Neural cell (in vitro differentiated cells): ENCODE data around the gene OCIAD1. TPM values are rescaled to one million over a fixed set of nuclear protein-coding genes. Genes with fewer than 3 reads are reported as not detected.

Experiments used
- H2AFZ ChIP-seq: fragments of 200-600, 300-800 bp; sonication (generic), shearing (Covaris generic); 2 replicates; pipeline ENCODE4 v1.6.0; 2014; ENCODE audit warnings: low read depth, mild to moderate bottlenecking, antibody characterized with exemption, low read length, moderate library complexity
- H3F3A ChIP-seq: fragments of 200-600 bp; shearing (Covaris generic); 2 replicates; pipeline ENCODE4 v1.6.1; 2016; ENCODE audit warnings: mild to moderate bottlenecking, moderate library complexity, mixed read lengths, antibody characterized with exemption, low read length; ENCODE audit not compliant: insufficient read depth, poor library complexity, severe bottlenecking
- H3K27ac ChIP-seq: fragments of 200-600, 300-800 bp; sonication (generic), shearing (Covaris generic); 2 replicates; pipeline ENCODE4 v1.5.1; 2014; ENCODE audit warnings: mild to moderate bottlenecking, low read length, moderate library complexity
- H3K27me3 ChIP-seq: fragments of 300-800, 200-600 bp; sonication (generic), shearing (Covaris generic); 2 replicates; pipeline ENCODE4 v1.6.0; 2014; ENCODE audit warnings: mild to moderate bottlenecking, low read depth, low read length, moderate library complexity; ENCODE audit not compliant: insufficient read depth
- H3K36me3 ChIP-seq: fragments of 300-800, 200-600 bp; sonication (generic), shearing (Covaris generic); 2 replicates; pipeline ENCODE4 v1.5.1; 2014; ENCODE audit warnings: mild to moderate bottlenecking, antibody characterized with exemption, low read length, moderate library complexity; ENCODE audit not compliant: insufficient read depth
- H3K4me2 ChIP-seq: fragments of 300-800, 200-600 bp; sonication (generic), shearing (Covaris generic); 2 replicates; pipeline ENCODE4 v1.6.0; 2014; ENCODE audit warnings: mild to moderate bottlenecking, low read length
- H3K4me3 ChIP-seq: fragments of 300-800, 200-600 bp; sonication (generic), shearing (Covaris generic); 2 replicates; pipeline ENCODE4 v1.5.1; 2014; ENCODE audit warnings: mild to moderate bottlenecking, low read length, moderate library complexity
- H3K79me2 ChIP-seq: fragments of 200-600 bp; shearing (Covaris generic); replicated peaks from 2 replicates; pipeline ENCODE4 v1.6.0; 2014; ENCODE audit warnings: mild to moderate bottlenecking, low read length, moderate library complexity; ENCODE audit not compliant: insufficient read depth
- H3K9ac ChIP-seq: fragments of 300-800, 200-600 bp; sonication (generic), shearing (Covaris generic); 2 replicates; pipeline ENCODE4 v1.6.1; 2016; ENCODE audit warnings: mild to moderate bottlenecking, low read length, mixed read lengths
- H3K9me2 ChIP-seq: fragments of 200-600 bp; shearing (Covaris generic); 2 replicates; pipeline ENCODE4 v1.6.1; 2016; ENCODE audit warnings: mild to moderate bottlenecking, low read length, mixed read lengths; ENCODE audit not compliant: insufficient read depth
- H3K9me3 ChIP-seq: fragments of 200-600, 300-800 bp; sonication (generic), shearing (Covaris generic); 2 replicates; pipeline ENCODE4 v1.6.1; 2016; ENCODE audit warnings: mild to moderate bottlenecking, mixed run types, low read length, moderate library complexity, mixed read lengths
- H4K20me1 ChIP-seq: fragments of 200-600 bp; shearing (Covaris generic); 2 replicates; pipeline ENCODE4 v1.6.1; 2016; ENCODE audit warnings: mild to moderate bottlenecking, mixed run types; ENCODE audit not compliant: insufficient read depth
- EP300 ChIP-seq: fragments of 450-650 bp; conservative IDR thresholded peaks from 2 replicates; pipeline ENCODE4 v1.6.1; 2014; ENCODE audit warnings: antibody characterized with exemption, mild to moderate bottlenecking, moderate library complexity; ENCODE audit not compliant: poor library complexity, severe bottlenecking
- EZH2 ChIP-seq: fragments of 200-600, 300-800 bp; shearing (Covaris generic), sonication (generic); IDR thresholded peaks from 2 replicates; pipeline ENCODE4 v1.6.1; 2014; ENCODE audit warnings: antibody characterized with exemption, low read length, borderline replicate concordance, mild to moderate bottlenecking; ENCODE audit not compliant: insufficient read depth, poor library complexity, severe bottlenecking
- MXI1 ChIP-seq: fragments of 450-650 bp; conservative IDR thresholded peaks from 2 replicates; pipeline ENCODE4 v1.6.1; 2014; ENCODE audit warnings: antibody characterized with exemption, mild to moderate bottlenecking; ENCODE audit not compliant: poor library complexity, severe bottlenecking
- POLR2AphosphoS5 ChIP-seq: IDR thresholded peaks from 2 replicates; pipeline ENCODE4 v1.6.1; 2012
- RAD21 ChIP-seq: fragments of 450-650 bp; conservative IDR thresholded peaks from 2 replicates; pipeline ENCODE4 v1.6.1; 2014; ENCODE audit warnings: antibody characterized with exemption, mild to moderate bottlenecking, moderate library complexity
- SMC3 ChIP-seq: fragments of 450-650 bp; conservative IDR thresholded peaks from 2 replicates; pipeline ENCODE4 v1.6.1; 2014; ENCODE audit warnings: antibody characterized with exemption, mild to moderate bottlenecking, moderate library complexity; ENCODE audit not compliant: poor library complexity
- TAF1 ChIP-seq: IDR thresholded peaks from 2 replicates; pipeline ENCODE4 v1.6.1; 2012; ENCODE audit warnings: low read depth
- polyA minus RNA-seq: library from RNA; depleted of rRNA, polyadenylated mRNA; stranded (reverse); fragments of >200 nt; gene quantifications from 2 replicates; pipeline ENCODE4 v1.2.3, GENCODE V29; 2014
- polyA plus RNA-seq: library from polyadenylated mRNA; depleted of rRNA; stranded (reverse); fragments of >200 nt; gene quantifications from 2 replicates; pipeline ENCODE4 v1.2.3, GENCODE V29; 2014
- TF ChIP-seq, protein P1 (sequence below): fragments of 450-650 bp; IDR thresholded peaks from 2 replicates; pipeline ENCODE4 v1.5.1; 2014; ENCODE audit warnings: antibody characterized with exemption, mild to moderate bottlenecking, moderate library complexity; ENCODE audit not compliant: poor library complexity, severe bottlenecking
- TF ChIP-seq, protein P2 (sequence below): IDR thresholded peaks from 2 replicates; pipeline ENCODE4 v1.6.1; 2012; ENCODE audit warnings: borderline replicate concordance

OCIAD1 gene, protein sequence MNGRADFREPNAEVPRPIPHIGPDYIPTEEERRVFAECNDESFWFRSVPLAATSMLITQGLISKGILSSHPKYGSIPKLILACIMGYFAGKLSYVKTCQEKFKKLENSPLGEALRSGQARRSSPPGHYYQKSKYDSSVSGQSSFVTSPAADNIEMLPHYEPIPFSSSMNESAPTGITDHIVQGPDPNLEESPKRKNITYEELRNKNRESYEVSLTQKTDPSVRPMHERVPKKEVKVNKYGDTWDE
- polyA plus RNA-seq, result 449 and 451 TPM in 2 replicates
- polyA minus RNA-seq, result 174 and 193 TPM in 2 replicates

DNA sequence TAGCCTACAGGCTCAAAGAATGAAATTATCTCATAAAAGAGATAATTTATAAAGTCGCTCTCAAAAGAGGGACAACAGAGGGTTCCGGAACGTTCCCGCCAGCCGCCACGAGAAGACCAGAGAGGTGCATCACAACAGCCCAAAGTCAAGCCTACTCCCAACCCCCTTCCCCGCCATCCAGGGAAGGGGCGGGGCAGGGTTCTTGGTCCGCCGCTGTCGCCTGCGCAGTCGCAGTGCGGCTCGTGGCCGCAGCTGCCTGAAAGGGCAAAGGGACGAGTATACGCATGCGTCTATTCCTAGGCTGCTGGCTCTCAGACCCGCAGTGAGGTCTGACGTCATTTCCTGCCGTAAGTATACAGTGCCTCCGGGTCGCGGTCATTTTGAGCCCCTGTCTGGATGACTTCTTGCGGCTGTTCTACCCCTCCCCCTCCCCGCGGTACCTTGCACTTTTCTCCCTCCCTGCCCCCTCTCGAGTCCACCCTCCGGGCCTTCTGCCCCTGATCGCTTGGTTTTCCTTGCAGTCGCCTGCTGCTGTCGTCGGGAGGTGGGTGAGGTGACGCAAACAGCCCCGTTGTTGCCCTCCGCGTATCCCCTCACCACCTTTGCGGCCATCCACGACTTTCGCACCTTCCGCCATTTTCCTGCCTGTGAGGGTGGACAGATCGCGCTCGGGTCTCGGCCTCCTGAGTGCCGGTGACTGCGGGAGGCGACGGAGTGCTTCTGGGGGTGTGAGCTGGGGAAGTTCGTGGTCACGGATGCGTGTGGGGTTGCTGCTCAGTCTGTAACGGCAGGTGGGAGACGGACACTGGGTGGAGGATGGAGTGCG, at the start of gene OCIAD1:
Gene OCIAD1, plus strand, starts transcription at position 383 of the 826 bp plus-strand sequence. CDS start 1,537 bp downstream, outside the sequence.
- Histone ChIP-seq H3K36me3 (peaks cover 4% of the 10 kb centered on the region), H3K27ac (peak within 1 kb of the TSS; percentile 99), H3K4me3 (peak within 1 kb of the TSS; percentile 84), H3K4me2 (peak within 1 kb of the TSS; percentile 95), H3K27me3 (no peaks in the 10 kb centered on the region), H3K9me2 (no peaks in the 10 kb centered on the region), H4K20me1 (no peaks in the 10 kb centered on the region), H3F3A (peaks cover 9% of the 10 kb centered on the region), H3K9ac (peak within 1 kb of the TSS; percentile 99), H2AFZ (peak within 1 kb of the TSS; percentile 97), H3K9me3 (no peaks in the 10 kb centered on the region), H3K79me2 (peaks cover 27% of the 10 kb centered on the region)
- TF ChIP-seq SMC3 (peak; percentile 39), TAF1 (peak; percentile 98), POLR2AphosphoS5 (peak; percentile 95), MXI1 (peak; percentile 67), RAD21 (peak; percentile 45), EZH2 (no peak), EP300 (peak; percentile 78)
- TF ChIP-seq, protein P1, sequence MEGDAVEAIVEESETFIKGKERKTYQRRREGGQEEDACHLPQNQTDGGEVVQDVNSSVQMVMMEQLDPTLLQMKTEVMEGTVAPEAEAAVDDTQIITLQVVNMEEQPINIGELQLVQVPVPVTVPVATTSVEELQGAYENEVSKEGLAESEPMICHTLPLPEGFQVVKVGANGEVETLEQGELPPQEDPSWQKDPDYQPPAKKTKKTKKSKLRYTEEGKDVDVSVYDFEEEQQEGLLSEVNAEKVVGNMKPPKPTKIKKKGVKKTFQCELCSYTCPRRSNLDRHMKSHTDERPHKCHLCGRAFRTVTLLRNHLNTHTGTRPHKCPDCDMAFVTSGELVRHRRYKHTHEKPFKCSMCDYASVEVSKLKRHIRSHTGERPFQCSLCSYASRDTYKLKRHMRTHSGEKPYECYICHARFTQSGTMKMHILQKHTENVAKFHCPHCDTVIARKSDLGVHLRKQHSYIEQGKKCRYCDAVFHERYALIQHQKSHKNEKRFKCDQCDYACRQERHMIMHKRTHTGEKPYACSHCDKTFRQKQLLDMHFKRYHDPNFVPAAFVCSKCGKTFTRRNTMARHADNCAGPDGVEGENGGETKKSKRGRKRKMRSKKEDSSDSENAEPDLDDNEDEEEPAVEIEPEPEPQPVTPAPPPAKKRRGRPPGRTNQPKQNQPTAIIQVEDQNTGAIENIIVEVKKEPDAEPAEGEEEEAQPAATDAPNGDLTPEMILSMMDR, result no peak
- TF ChIP-seq, protein P2, sequence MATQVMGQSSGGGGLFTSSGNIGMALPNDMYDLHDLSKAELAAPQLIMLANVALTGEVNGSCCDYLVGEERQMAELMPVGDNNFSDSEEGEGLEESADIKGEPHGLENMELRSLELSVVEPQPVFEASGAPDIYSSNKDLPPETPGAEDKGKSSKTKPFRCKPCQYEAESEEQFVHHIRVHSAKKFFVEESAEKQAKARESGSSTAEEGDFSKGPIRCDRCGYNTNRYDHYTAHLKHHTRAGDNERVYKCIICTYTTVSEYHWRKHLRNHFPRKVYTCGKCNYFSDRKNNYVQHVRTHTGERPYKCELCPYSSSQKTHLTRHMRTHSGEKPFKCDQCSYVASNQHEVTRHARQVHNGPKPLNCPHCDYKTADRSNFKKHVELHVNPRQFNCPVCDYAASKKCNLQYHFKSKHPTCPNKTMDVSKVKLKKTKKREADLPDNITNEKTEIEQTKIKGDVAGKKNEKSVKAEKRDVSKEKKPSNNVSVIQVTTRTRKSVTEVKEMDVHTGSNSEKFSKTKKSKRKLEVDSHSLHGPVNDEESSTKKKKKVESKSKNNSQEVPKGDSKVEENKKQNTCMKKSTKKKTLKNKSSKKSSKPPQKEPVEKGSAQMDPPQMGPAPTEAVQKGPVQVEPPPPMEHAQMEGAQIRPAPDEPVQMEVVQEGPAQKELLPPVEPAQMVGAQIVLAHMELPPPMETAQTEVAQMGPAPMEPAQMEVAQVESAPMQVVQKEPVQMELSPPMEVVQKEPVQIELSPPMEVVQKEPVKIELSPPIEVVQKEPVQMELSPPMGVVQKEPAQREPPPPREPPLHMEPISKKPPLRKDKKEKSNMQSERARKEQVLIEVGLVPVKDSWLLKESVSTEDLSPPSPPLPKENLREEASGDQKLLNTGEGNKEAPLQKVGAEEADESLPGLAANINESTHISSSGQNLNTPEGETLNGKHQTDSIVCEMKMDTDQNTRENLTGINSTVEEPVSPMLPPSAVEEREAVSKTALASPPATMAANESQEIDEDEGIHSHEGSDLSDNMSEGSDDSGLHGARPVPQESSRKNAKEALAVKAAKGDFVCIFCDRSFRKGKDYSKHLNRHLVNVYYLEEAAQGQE, result peak; percentile 98

DNA sequence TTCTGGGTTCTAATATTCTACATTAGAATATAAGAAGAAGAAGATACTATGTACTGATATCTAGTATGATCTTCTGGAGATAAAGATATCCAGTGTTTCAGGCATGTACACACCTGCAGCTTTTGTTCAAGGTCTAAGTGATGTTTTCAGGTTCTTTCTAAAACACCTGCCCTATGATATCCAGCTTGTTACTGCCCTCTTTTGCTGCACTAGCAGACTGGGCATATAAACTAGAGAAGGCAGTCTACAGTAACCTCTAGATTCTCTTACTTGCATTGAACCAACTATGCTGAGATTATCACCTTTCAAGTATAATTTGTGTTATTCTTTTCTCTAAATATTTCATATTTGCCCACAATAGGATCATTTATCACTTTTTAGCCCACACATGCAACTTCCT, 48.9 kb upstream of the OCIAD1 start:
- H3K36me3 ChIP-seq, result no peaks in the 10 kb centered on the region
- no peak overlapping the region for H2AFZ ChIP-seq
- no peaks in the 10 kb centered on the region for H3K9me2 ChIP-seq
- no peaks in the 10 kb centered on the region for H3K27me3 ChIP-seq
- H3K27ac ChIP-seq, result no peak overlapping the region
- no peak overlapping the region for H3K4me2 ChIP-seq
- TF ChIP-seq, protein P2, result no peak
- TF ChIP-seq POLR2AphosphoS5 (no peak), EP300 (no peak), MXI1 (no peak), SMC3 (no peak), EZH2 (no peak), RAD21 (no peak), TAF1 (no peak)
- TF ChIP-seq, protein P1, result no peak
- H3K9ac ChIP-seq, result no peak overlapping the region
- no peaks in the 10 kb centered on the region for H3K9me3 ChIP-seq
- no peak overlapping the region for H3K4me3 ChIP-seq
- peaks cover 21% of the 10 kb centered on the region for H3K79me2 ChIP-seq
- no peaks in the 10 kb centered on the region for H4K20me1 ChIP-seq
- no peaks in the 10 kb centered on the region for H3F3A ChIP-seq
